DND-41 (cell line): Measurements from ENCODE around the gene FBXO15.
A peak's percentile ranks its signal among the peaks of the same experiment; 100 is the strongest.

Source experiments
- ATAC-seq: fragments of 200-7000 bp; cut with Tn5 transposase; 3 replicates; pipeline ENCODE4 v1.9.1; 2021; ENCODE audit warnings: low read depth; ENCODE audit not compliant: insufficient read depth
- DNase-seq: peaks from one replicate; pipeline ENCODE4 v3.0.0-alpha.2; 2020
- H2AFZ ChIP-seq: 2 replicates; pipeline ENCODE4 v1.6.0; 2012; ENCODE audit warnings: low read depth, low read length
- H3K27ac ChIP-seq: 2 replicates; pipeline ENCODE4 v1.5.1; 2012; ENCODE audit warnings: low read length, inconsistent platforms
- H3K27me3 ChIP-seq: fragments of 200-600 bp; sonication (generic); 2 replicates; pipeline ENCODE4 v1.6.0; 2012; ENCODE audit warnings: low read length, mild to moderate bottlenecking, inconsistent platforms; ENCODE audit not compliant: insufficient read depth, poor library complexity
- H3K36me3 ChIP-seq: 2 replicates; pipeline ENCODE4 v1.5.1; 2012; ENCODE audit warnings: low read length, inconsistent platforms; ENCODE audit not compliant: insufficient read depth
- H3K4me1 ChIP-seq: 2 replicates; pipeline ENCODE4 v1.5.1; 2012; ENCODE audit warnings: mild to moderate bottlenecking, low read length; ENCODE audit not compliant: insufficient read depth
- H3K4me2 ChIP-seq: 2 replicates; pipeline ENCODE4 v1.6.0; 2012; ENCODE audit warnings: mild to moderate bottlenecking, moderate library complexity, low read length, inconsistent platforms; ENCODE audit not compliant: insufficient read depth
- H3K4me3 ChIP-seq, 2 experiments: fragments of 200-600 bp in 1 of 2; shearing (Covaris generic) in 1 of 2; 2 replicates each; pipeline ENCODE4 v1.5.1; 2012 to 2016; ENCODE audit warnings: inconsistent platforms in 2 of 2, low read length in 2 of 2, mild to moderate bottlenecking in 2 of 2, low read depth in 1 of 2, moderate library complexity in 1 of 2
- H3K79me2 ChIP-seq: 2 replicates; pipeline ENCODE4 v1.6.0; 2012; ENCODE audit warnings: low read length, inconsistent platforms; ENCODE audit not compliant: insufficient read depth
- H3K9ac ChIP-seq: 2 replicates; pipeline ENCODE4 v1.6.0; 2012; ENCODE audit warnings: low read depth, mild to moderate bottlenecking, inconsistent platforms, low read length, moderate library complexity
- H3K9me3 ChIP-seq: 2 replicates; pipeline ENCODE4 v1.5.1; 2012; ENCODE audit warnings: low read length, moderate library complexity, mild to moderate bottlenecking, inconsistent platforms; ENCODE audit not compliant: insufficient read depth, severe bottlenecking
- H4K20me1 ChIP-seq: 2 replicates; pipeline ENCODE4 v1.6.0; 2012; ENCODE audit warnings: low read length; ENCODE audit not compliant: insufficient read depth
- EZH2 ChIP-seq: IDR thresholded peaks from 3 replicates; pipeline ENCODE4 v1.6.1; 2012; ENCODE audit warnings: borderline replicate concordance, low read depth, mild to moderate bottlenecking, moderate library complexity, low read length, inconsistent platforms; ENCODE audit not compliant: severe bottlenecking
- TF ChIP-seq, protein P1 (sequence below): IDR thresholded peaks from 2 replicates; pipeline ENCODE4 v1.5.1; 2012; ENCODE audit warnings: borderline replicate concordance, low read length, moderate library complexity, mild to moderate bottlenecking; ENCODE audit not compliant: poor library complexity, severe bottlenecking; ENCODE audit errors: extremely low read depth

The FBXO15 gene, protein sequence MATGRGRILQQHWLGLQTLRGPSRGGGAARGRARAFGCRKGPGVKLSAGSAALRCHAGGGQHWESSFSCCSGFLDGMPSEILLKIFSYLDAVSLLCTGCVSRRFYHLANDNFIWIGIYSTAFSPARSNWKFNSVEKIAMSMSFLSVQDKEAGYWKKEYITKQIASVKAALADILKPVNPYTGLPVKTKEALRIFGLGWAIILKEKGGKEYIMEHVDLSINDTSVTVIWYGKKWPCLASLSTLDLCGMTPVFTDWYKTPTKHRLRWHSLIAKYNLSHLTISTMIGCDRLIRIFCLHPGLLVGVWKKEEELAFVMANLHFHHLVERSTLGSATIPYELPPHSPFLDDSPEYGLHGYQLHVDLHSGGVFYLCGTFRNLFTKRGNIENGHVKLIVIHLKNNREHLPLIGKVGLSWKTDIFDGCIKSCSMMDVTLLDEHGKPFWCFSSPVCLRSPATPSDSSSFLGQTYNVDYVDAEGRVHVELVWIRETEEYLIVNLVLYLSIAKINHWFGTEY

DNA sequence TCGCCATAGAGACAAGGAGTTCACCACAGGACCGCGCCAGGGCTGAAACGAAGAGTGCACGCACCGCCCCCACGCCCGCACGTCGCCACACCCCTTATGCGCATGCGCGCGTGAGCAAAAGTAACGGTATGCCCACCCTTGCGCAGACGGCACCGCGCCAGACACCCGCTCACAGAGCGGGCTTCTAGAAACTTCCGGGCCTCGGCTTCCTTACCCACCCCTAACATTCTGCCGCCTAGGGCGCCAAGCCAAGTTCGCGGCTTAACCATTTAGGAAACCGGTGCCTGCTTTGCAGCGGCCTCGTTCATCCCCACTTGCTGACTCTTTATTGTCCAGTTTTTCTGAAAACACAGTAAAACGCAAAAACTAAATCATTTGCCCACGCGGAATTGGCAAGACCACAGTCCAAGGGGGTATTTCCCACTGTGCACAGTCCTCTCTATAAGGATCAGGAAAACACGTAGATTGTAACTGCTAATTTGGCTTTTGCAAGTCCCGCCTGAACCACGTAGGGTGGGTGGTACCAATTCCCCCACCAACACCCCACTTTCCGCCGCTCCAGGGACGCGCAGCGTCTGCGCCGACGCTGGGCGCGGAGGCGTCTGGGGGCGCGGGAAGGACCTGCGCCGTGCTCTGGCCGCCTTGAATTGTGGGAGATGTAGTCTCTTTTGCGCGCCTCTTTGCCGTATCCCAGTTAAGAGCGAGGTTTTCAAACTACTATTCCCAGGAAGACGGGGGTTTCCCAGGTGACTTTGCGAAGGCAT is at the start of gene FBXO15, which contains the start of gene TIMM21:
TSS of gene FBXO15 (minus strand) at position 56 of the 764 bp plus-strand sequence. CDS start at position 7, 49 bp downstream.
TSS of gene TIMM21 (plus strand) at position 745 of the 764 bp plus-strand sequence. CDS start 286 bp downstream, outside the sequence.
- ATAC-seq (peak; percentile 88), DNase-seq (peak; percentile 96)
- peak within 1 kb of the TSS; percentile 81 for H2AFZ ChIP-seq
- peak within 1 kb of the TSS; percentile 81 for H3K9ac ChIP-seq
- peak within 1 kb of the TSS; percentile 73 to 77 for H3K4me3 ChIP-seq
- H3K4me1 ChIP-seq: peaks cover 48% of the 10 kb centered on the region
- TF ChIP-seq, protein P1, sequence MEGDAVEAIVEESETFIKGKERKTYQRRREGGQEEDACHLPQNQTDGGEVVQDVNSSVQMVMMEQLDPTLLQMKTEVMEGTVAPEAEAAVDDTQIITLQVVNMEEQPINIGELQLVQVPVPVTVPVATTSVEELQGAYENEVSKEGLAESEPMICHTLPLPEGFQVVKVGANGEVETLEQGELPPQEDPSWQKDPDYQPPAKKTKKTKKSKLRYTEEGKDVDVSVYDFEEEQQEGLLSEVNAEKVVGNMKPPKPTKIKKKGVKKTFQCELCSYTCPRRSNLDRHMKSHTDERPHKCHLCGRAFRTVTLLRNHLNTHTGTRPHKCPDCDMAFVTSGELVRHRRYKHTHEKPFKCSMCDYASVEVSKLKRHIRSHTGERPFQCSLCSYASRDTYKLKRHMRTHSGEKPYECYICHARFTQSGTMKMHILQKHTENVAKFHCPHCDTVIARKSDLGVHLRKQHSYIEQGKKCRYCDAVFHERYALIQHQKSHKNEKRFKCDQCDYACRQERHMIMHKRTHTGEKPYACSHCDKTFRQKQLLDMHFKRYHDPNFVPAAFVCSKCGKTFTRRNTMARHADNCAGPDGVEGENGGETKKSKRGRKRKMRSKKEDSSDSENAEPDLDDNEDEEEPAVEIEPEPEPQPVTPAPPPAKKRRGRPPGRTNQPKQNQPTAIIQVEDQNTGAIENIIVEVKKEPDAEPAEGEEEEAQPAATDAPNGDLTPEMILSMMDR: no peak
- TF ChIP-seq EZH2: no peak
- no peaks in the 10 kb centered on the region for H3K27me3 ChIP-seq
- peak within 1 kb of the TSS; percentile 84 for H3K4me2 ChIP-seq
- H3K79me2 ChIP-seq: peaks cover 46% of the 10 kb centered on the region
- H3K9me3 ChIP-seq: no peaks in the 10 kb centered on the region
- H3K36me3 ChIP-seq: peaks cover 32% of the 10 kb centered on the region
- H3K27ac ChIP-seq: peak within 1 kb of the TSS; percentile 97
- peaks cover 33% of the 10 kb centered on the region for H4K20me1 ChIP-seq

DNA sequence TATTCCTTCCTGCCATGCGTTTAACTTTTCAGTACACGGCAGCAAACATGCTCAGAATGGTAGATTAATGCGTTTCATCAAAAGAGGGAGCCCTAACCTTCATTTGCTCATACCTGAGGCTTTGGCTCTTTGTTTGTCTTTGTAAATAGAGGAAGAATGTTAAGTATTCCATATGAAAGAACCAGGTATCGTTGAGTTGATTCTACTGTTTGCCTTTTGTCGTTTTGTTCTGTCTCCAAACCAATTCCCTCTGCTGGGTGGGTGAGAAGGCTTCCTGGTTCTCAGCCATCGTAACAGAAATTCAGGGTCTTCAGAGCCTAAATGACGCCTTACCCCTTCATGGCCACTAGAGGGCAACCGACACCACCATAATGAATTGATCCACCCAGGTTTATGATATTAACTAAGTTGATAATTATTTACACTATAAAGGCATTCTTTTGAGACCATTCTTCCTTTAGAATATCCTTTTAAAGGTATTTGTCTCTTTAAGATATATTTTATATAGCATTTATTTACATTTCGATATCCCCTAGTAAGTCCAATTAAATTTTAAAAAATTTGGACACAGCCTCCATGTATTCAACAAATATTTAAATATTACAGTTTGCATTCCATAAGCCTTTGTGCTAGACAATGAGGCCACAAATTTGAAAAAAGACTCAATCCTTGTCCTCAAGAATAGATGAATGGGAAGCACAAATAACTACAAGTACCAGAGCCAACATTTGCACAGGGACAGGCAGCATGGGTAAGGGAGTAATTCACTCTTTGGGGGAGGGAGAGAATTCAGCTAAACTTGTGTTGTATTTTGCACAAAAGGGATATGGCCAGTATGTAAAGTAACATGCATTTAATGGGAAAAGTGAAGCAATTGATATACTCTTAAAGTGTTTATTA is 48.8 kb upstream of the FBXO15 start:
- Histone ChIP-seq H3K9me3 (no peaks in the 10 kb centered on the region), H3K36me3 (no peaks in the 10 kb centered on the region), H3K4me1 (peaks cover 6% of the 10 kb centered on the region; the same call in 1 of the 2 replicates), H3K4me2 (peak overlapping the region; percentile 61), H3K79me2 (no peaks in the 10 kb centered on the region), H3K27me3 (peaks cover 4% of the 10 kb centered on the region), H3K27ac (no peak overlapping the region), H2AFZ (peak overlapping the region; percentile 73), H3K4me3 (peak overlapping the region in 1 of 2 experiments; percentile 46; a peak in 2 of 4 replicates), H4K20me1 (no peaks in the 10 kb centered on the region), H3K9ac (no peak overlapping the region)
- peak; percentile 56 for DNase-seq
- peak; percentile 92 for ATAC-seq
- no peak for TF ChIP-seq EZH2
- TF ChIP-seq, protein P1: peak; percentile 97

DNA sequence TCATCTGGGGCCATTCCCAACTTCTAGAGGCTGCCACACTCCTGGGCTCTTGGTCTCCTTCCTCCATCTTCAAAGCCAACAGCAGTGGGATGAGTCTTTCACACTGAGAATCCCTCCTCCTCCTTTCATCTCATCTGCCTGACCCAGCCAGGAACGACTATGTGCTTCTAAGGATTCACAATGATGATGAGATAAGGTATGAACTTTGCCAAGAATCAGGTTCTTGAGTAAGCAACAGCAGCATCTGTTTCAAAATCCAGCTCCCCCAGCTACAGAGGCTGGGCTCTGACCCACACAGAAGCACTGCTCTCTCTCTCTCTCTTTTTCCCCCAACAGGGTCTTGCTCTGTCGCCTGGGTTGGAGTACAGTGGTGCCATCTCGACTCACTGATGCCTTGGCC is 47.1 kb upstream of the FBXO15 start:
- no peak for ATAC-seq
- Histone ChIP-seq H2AFZ (peak overlapping the region; percentile 26; the same call in 1 of the 2 replicates), H3K79me2 (no peaks in the 10 kb centered on the region), H3K36me3 (no peaks in the 10 kb centered on the region), H3K27me3 (peaks cover 7% of the 10 kb centered on the region), H3K4me1 (peaks cover 6% of the 10 kb centered on the region; the same call in 1 of the 2 replicates), H3K4me2 (no peak overlapping the region), H3K9me3 (no peaks in the 10 kb centered on the region), H3K4me3 (no peak overlapping the region), H3K27ac (no peak overlapping the region), H3K9ac (no peak overlapping the region), H4K20me1 (no peaks in the 10 kb centered on the region)
- TF ChIP-seq, protein P1: no peak
- no peak for TF ChIP-seq EZH2
- DNase-seq: no peak
